ENCODE results near the gene OSBPL2. TPM values are rescaled to one million over a fixed set of nuclear protein-coding genes. Genes with fewer than 3 reads are reported as not detected.

OSBPL2 gene
- total and polyA plus RNA-seq, 4 donors, result 9.9 to 19.7 (median 12.3) TPM

GRCh38 chr20:62198496-62198895 is 39.8 kb upstream of the OSBPL2 start:
- Histone ChIP-seq H3K36me3 (ENCODE audit: control insufficient read depth in 4 of 4, insufficient read depth in 3 of 4, low read depth in 1 of 4, low read length in 3 of 4) (peaks cover 18 to 60% (median 37%) of the 10 kb centered on the region in 4 donors), H3K27me3 (ENCODE audit: control insufficient read depth in 4 of 4, insufficient read depth in 4 of 4, low read length in 3 of 4) (no peaks in the 10 kb centered on the region), H3K9me3 (ENCODE audit: control insufficient read depth in 4 of 4, low read length in 3 of 4) (no peaks in the 10 kb centered on the region), H3K9ac (ENCODE audit: low read depth in 1 of 2, low read length in 2 of 2) (no peak overlapping the region), H3K4me3 (ENCODE audit: low read depth in 1 of 3, low read length in 3 of 3) (no peak overlapping the region), H3K27ac (ENCODE audit: low read depth in 1 of 2, low read length in 2 of 2) (no peak overlapping the region), H3K4me1 (ENCODE audit: control insufficient read depth in 4 of 4, insufficient read depth in 4 of 4, low read length in 3 of 4) (peaks cover 0 to under 1% (median 0%) of the 10 kb centered on the region in 4 donors)
- 97% methylated on average over 17 of the region's 17 CpGs for WGBS
- no peak for DNase-seq (ENCODE audit: low spot score)
- TF ChIP-seq GABPA (IDR thresholded peaks at IDR 0.05 in 1 of 2, conservative IDR thresholded peaks at IDR 0.05 in 1 of 2) (no peak), NR2F2 (IDR thresholded peaks at IDR 0.05) (no peak), CTCF (IDR thresholded peaks at IDR 0.05; ENCODE audit: low read depth, low read length, missing input control) (no peak), ZBTB33 (IDR thresholded peaks at IDR 0.05) (no peak), TAF1 (conservative IDR thresholded peaks at IDR 0.05) (no peak), RAD21 (IDR thresholded peaks at IDR 0.05) (no peak), REST (IDR thresholded peaks at IDR 0.05) (no peak)

- WGBS, result 99% methylated on average over 18 of the region's 18 CpGs
Measured at GRCh38 chr20:62198931-62199330, 39.4 kb upstream of the OSBPL2 start.

More at GRCh38 chr20:62198931-62199330, 39.4 kb upstream of the OSBPL2 start:
- H3K27ac ChIP-seq (ENCODE audit: low read depth in 1 of 2, low read length in 2 of 2), result no peak overlapping the region
- H3K4me3 ChIP-seq (ENCODE audit: low read depth in 1 of 3, low read length in 3 of 3), result no peak overlapping the region
- H3K9ac ChIP-seq (ENCODE audit: low read depth in 1 of 2, low read length in 2 of 2), result no peak overlapping the region
- no peaks in the 10 kb centered on the region for H3K4me1 ChIP-seq (ENCODE audit: control insufficient read depth in 4 of 4, insufficient read depth in 4 of 4, low read length in 3 of 4)
- H3K36me3 ChIP-seq (ENCODE audit: control insufficient read depth in 4 of 4, insufficient read depth in 3 of 4, low read depth in 1 of 4, low read length in 3 of 4), result peaks cover 18 to 58% (median 37%) of the 10 kb centered on the region in 4 donors
- no peak for TF ChIP-seq CTCF (IDR thresholded peaks at IDR 0.05; ENCODE audit: low read depth, low read length, missing input control)
- TF ChIP-seq REST (IDR thresholded peaks at IDR 0.05), result no peak
- no peak for TF ChIP-seq RAD21 (IDR thresholded peaks at IDR 0.05)
- TF ChIP-seq MAX (IDR thresholded peaks at IDR 0.05), result no peak
- TF ChIP-seq GABPA (IDR thresholded peaks at IDR 0.05 in 1 of 2, conservative IDR thresholded peaks at IDR 0.05 in 1 of 2), result no peak
- no peak for TF ChIP-seq NR2F2 (IDR thresholded peaks at IDR 0.05)
- TF ChIP-seq RXRA (IDR thresholded peaks at IDR 0.05), result no peak
- TF ChIP-seq TAF1 (conservative IDR thresholded peaks at IDR 0.05), result no peak
- no peak for TF ChIP-seq YY1 (IDR thresholded peaks at IDR 0.05)
- no peak for TF ChIP-seq ZBTB33 (IDR thresholded peaks at IDR 0.05)
- TF ChIP-seq EGR1 (IDR thresholded peaks at IDR 0.05; ENCODE audit: low read depth in 2 of 2), result no peak
- no peaks in the 10 kb centered on the region for H3K27me3 ChIP-seq (ENCODE audit: control insufficient read depth in 4 of 4, insufficient read depth in 4 of 4, low read length in 3 of 4)
- H3K9me3 ChIP-seq (ENCODE audit: control insufficient read depth in 4 of 4, low read length in 3 of 4), result no peaks in the 10 kb centered on the region
- DNase-seq (ENCODE audit: low spot score), result no peak

All from liver (tissue), 9 donors.